WTC11 (cell line): ENCODE results near the gene GLG1.

Experiments
- CTCF ChIP-seq: fragments of 200-600 bp; IDR thresholded peaks from 2 replicates; pipeline ENCODE4 v1.8.0; 2022; ENCODE audit warnings: antibody characterized with exemption
- NFYB ChIP-seq: sonication (generic); formaldehyde crosslinking; conservative IDR thresholded peaks from 2 replicates; pipeline ENCODE4 v1.8.0; 2022; ENCODE audit warnings: low read depth, missing genetic modification reagents

- TF ChIP-seq CTCF, result no peak
- no peak for TF ChIP-seq NFYB (CRISPR knock-in tag)
These were observed 137.9 kb downstream of the GLG1 start for GRCh38 chr16:74468807-74469525.
